GM12865 (cell line): ENCODE data around the gene CLDN17.

Experiments used
- DNase-seq: peaks from one replicate; pipeline ENCODE4 v3.0.0; 2010; ENCODE audit warnings: low read depth
- H3K4me3 ChIP-seq: 2 replicates; pipeline ENCODE4 v1.5.1; 2011; ENCODE audit warnings: mild to moderate bottlenecking, low read depth, low read length, control low read depth
- TF ChIP-seq, protein P1 (sequence below): IDR thresholded peaks from 2 replicates; pipeline ENCODE4 v1.5.1; 2011; ENCODE audit warnings: low read length, control low read depth, low read depth, inconsistent platforms; ENCODE audit not compliant: insufficient read depth; ENCODE audit errors: missing control alignments

Gene CLDN17

DNA sequence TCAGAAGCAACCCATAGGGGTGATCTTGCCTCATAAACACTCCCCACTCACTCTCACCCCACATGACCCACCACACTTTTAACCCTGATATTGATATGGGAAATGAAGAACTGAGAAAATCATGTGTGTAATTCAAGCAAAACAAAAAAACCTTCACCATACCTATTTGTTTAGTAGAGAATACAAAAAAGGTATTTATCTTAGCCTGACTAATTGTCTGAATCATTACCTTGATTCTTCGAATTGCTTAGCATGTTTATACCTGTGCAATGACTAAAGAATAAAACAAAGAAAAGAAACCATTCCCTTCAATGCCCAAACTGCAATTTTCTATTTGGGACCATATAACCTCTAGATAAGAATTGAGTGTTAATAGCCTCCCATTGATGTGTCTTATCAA lies 1.8 kb downstream of the CLDN17 start:
- no peak for DNase-seq
- TF ChIP-seq, protein P1, sequence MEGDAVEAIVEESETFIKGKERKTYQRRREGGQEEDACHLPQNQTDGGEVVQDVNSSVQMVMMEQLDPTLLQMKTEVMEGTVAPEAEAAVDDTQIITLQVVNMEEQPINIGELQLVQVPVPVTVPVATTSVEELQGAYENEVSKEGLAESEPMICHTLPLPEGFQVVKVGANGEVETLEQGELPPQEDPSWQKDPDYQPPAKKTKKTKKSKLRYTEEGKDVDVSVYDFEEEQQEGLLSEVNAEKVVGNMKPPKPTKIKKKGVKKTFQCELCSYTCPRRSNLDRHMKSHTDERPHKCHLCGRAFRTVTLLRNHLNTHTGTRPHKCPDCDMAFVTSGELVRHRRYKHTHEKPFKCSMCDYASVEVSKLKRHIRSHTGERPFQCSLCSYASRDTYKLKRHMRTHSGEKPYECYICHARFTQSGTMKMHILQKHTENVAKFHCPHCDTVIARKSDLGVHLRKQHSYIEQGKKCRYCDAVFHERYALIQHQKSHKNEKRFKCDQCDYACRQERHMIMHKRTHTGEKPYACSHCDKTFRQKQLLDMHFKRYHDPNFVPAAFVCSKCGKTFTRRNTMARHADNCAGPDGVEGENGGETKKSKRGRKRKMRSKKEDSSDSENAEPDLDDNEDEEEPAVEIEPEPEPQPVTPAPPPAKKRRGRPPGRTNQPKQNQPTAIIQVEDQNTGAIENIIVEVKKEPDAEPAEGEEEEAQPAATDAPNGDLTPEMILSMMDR: no peak
- H3K4me3 ChIP-seq: no peak overlapping the region

DNA sequence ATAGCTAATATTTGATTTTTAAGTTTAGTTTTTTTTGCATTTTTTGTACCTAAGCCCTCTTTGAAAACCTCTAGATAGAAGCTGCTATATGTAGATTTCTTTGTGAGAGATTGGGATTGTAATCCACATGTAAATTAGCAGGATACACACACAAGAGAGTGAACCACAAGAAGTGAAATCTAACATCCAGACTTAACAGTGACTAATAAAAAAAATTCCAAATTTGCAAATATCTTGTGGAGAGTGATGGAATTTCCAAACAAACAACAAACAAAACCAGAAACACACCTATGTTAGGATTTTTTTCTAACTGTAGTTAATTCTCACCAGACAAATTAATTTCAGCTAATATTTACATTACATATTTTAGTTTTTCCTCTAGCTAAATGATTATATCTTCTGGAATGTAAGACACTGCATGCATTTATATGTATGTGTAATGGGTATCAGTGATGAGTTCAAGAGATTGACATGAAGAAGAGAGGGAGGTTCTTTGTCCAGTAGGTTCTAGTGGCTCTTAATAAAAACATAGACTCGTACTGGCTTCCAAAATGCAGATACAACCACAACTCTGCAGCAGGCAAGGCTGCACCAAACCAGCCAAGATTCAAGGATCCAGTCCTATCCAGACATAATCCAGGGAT lies 12.8 kb downstream of the CLDN17 start:
- no peak overlapping the region for H3K4me3 ChIP-seq
- DNase-seq: no peak
- TF ChIP-seq, protein P1: no peak

DNA sequence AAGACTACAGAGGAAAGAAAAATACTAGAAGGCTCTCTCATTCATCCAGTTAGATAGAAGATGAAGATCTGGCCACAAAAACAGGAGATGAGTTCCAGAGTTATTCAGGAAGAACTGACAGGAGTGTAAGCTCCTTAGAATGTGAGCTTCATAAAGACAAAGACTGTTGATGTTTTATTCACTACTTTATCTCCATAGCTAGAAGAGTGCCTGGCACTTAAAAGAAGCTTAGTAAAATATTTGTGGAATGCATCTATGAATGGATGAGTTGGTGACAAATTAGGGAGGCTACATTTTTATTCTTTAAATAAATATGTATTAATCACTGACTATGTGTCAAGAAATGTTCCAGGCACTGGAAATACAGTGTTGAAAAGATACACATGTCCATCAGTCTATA lies 13.8 kb downstream of the CLDN17 start:
- H3K4me3 ChIP-seq: no peak overlapping the region
- TF ChIP-seq, protein P1: no peak
- no peak for DNase-seq

DNA sequence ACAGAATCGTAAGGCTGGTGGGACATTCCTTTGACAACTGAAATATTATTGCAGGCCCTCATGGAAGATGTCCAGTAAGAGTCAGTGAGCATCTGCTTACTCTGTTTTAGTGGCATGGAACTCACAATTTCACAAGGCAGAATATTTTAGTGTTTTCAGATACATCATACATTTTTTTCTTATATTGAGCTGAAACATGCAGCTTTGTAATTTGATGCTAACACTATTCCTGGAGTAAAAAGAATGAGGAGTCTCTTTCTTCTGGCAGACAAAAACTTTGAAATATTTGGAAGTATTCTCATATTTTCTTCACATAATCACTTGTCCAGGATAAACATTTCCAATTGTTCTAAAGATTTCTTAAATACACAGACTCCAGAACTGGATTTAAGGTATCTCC lies 17.7 kb downstream of the CLDN17 start:
- H3K4me3 ChIP-seq: no peak overlapping the region
- DNase-seq: no peak
- TF ChIP-seq, protein P1: no peak

DNA sequence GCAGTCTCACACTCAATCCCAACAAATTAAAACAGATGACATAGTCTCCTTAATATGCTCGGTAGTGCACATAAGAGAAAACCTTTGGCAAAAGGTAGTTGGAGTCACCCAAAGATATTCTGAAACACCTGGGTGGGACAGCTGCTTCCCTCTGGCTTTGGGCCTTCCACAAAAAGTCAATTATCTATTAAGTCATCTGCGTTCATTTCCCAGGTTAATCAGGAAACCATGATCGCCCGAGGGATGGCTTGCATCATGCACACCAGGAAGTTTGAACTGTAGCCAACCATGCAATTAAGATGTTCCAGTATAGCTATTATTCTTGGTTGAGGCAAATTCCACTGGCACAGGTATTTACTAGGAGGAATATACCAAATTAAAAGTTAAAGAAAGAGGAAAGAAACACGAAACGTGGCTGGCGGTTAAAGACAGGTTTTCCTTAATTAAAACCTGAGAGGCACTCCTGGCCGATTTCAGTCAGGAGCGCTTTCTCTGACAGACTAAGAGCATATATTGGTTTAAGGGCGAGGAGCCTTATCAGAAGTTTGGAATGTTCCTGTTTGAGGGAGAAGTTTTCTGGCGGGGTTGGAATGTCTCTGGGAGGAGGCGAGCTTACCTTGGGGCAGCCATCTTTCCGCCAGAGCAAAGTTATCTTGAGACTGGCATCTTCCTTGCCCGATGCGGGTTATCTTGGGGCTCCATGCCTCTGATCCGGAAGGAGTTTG lies 19.9 kb downstream of the CLDN17 start:
- no peak overlapping the region for H3K4me3 ChIP-seq
- TF ChIP-seq, protein P1: no peak
- no peak for DNase-seq

DNA sequence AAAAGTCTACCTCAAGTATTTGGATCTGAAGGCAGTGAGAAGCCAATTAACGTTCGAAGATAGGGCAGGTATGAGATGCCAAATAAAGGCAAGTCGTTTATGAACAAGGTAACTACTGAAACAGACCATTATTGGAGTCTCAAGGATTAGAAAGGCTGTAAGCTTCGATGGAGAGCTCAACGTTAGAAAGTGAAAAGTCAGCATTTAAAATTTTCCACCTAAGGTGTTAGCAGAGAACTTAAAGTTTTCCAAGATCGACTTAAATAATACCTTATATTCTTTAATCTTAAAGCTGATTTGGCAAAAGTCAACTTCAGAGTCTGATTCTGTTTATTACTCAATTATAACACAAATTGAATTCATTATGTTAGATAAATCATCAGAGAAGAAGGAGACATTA lies 28.1 kb downstream of the CLDN17 start:
- no peak for DNase-seq
- H3K4me3 ChIP-seq: no peak overlapping the region
- TF ChIP-seq, protein P1: no peak
